HCT116 (cell line): ENCODE data around the gene FBXO47.

Experiments used
- CTCF ChIP-seq, 3 experiments: fragments of 200-600 bp in 1 of 3; sonication (generic) in 1 of 3; IDR thresholded peaks in 2 of 3; conservative IDR thresholded peaks in 1 of 3; 2 replicates each; pipeline ENCODE4 v1.5.1; 2012 to 2017; ENCODE audit warnings: low read depth in 2 of 3, low read length in 2 of 3, antibody characterized with exemption in 1 of 3, borderline replicate concordance in 1 of 3, control low read depth in 1 of 3, mild to moderate bottlenecking in 1 of 3, mixed read lengths in 1 of 3, mixed run types in 1 of 3, moderate library complexity in 1 of 3; ENCODE audit not compliant: insufficient read depth in 1 of 3
- POLR2AphosphoS5 ChIP-seq: IDR thresholded peaks from 2 replicates; pipeline ENCODE4 v1.6.1; 2011; ENCODE audit warnings: mild to moderate bottlenecking, low read depth, low read length, moderate library complexity
- SP1 ChIP-seq: IDR thresholded peaks from 2 replicates; pipeline ENCODE4 v1.6.1; 2012; ENCODE audit warnings: low read depth
- ZNF274 ChIP-seq: fragments of 200-500 bp; sonication (Bioruptor generic); IDR thresholded peaks from 2 replicates; pipeline ENCODE4 v1.6.1; 2014; ENCODE audit warnings: mild to moderate bottlenecking, low read depth, low read length, inconsistent platforms

DNA sequence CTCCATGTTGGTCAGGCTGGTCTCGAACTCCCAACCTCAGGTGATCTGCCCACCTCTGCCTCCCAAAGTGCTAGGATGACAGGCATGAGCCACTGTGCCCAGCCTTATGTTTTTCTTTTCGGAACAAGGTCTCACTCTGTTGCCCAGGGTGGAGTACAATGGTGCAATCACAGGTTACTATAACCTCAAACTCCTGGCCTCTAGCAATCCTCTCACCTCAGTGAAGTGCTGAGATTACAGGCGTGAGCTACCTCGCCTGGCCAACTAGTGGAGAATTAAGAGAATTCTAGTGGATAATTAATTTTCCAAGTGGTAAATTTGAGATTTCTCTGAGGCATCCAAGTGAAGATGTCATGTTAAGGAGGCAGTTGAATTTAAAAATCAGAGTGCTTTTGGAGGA lies 2.9 kb upstream of the FBXO47 start:
- TF ChIP-seq SP1 (no peak), POLR2AphosphoS5 (no peak), ZNF274 (no peak), CTCF (IDR thresholded peaks at IDR 0.05 in 2 of 3, conservative IDR thresholded peaks at IDR 0.05 in 1 of 3; ENCODE audit: borderline replicate concordance in 1 of 3, insufficient read depth in 1 of 3, low read depth in 2 of 3, low read length in 2 of 3) (peak in 2 of 3 experiments; percentile 18 to 31; a peak in 2 of 6 replicates)
